ENCODE measurements around the gene SLC7A7.
"Not testable (repeated sequence)": the region's sequence is repeated elsewhere in the genome, so short reads cannot be mapped to it uniquely, and the experiment has no call there.

Gene SLC7A7

GRCh38 chr14:22814941-22815713 lies at the start of gene SLC7A7:
Gene SLC7A7 (minus strand): TSS chr14:22815435. CDS start chr14:22813398, 2,037 bp downstream.
- in situ Hi-C loops (cut with MboI; ENCODE audit: low sequenced_read_pairs): no loop called here

- in situ Hi-C loops (cut with MboI; ENCODE audit: low sequenced_read_pairs): no loop called here
These were observed 49.7 kb upstream of the SLC7A7 start for GRCh38 chr14:22864979-22865378.

DNA sequence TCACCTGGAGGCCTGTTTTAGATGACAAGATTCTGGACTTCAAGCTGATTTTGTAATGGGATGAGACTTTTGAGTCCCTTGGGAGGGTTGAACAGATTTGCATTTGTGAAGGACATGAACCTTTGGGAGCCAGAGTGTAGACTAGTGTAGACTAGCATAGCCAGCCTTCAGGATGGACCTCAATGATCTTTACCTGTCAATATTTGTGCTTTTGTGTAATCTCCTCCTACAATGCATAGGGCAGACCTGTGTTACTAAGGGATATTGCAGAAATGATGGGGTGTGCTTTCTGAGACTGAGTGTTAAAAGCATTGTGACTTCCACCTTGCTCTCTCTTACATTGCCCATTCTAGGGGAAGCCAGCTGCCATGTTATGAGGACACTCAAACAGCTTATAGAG lies 46.4 kb upstream of the SLC7A7 start:
- in situ Hi-C loops (cut with MboI; ENCODE audit: low sequenced_read_pairs): no loop called here

GRCh38 chr14:22860377-22860776 lies 45.1 kb upstream of the SLC7A7 start:
- in situ Hi-C loops (cut with MboI; ENCODE audit: low sequenced_read_pairs): not testable (repeated sequence)

DNA sequence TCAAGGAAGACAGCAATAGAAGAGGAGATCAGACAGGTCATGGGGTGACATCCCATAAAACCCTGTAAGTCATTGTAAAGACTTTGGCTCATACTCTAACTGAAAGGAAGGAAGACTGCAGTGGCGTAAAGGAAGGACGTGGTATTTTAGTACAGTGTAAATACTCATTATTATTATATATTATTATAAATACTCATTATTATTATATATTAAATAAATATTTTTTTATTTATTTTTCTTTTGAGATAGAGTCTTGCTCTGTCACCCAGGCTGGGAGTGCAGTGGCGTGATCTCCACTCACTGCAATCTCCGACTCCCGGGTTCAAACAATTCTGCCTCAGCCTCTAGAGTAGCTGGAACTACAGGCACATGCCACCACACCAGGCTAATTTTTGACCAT lies 41.2 kb upstream of the SLC7A7 start:
- in situ Hi-C loops (cut with MboI; ENCODE audit: low sequenced_read_pairs): no loop called here

DNA sequence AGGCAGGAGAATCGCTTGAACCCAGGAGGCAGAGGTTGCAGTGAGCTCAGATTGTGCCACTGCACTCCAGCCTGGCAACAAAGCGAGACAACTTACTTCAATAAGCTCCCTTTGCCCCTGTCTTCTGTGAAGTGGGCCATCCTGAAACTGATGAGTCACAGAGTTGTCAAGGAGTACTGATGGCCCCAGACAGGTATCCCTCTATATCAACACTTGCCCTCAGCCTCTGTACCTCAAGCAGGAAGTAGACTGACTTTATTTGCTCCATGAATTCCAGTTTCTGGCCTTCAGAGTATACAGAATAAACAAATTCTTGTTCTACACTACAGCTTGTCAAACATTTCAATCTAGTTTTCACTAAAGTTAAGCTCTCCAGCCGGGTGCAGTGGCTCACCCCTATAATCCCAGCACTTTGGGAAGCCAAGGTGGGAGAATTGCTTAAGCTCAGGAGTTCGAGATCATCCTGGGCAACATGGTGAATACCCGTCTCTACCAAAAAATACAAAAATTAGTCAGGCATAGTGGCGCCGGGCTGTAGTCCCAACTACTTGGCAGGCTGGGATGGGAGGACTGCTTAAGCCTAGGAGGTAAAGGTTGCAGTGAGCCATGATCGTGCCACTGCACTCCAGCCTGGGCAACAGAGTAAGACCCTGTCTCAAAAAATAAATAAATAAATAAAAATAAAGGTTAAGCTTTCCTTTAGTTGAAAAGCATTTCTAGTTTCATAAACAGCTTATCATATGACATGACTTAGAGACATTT lies 39.9 kb upstream of the SLC7A7 start:
- in situ Hi-C loops (cut with MboI; ENCODE audit: low sequenced_read_pairs): no loop called here

GRCh38 chr14:22854296-22854695 lies 39.1 kb upstream of the SLC7A7 start:
- in situ Hi-C loops (cut with MboI; ENCODE audit: low sequenced_read_pairs): not testable (repeated sequence)

- in situ Hi-C loops (cut with MboI; ENCODE audit: low sequenced_read_pairs): no loop called here
These were observed 37.9 kb upstream of the SLC7A7 start for GRCh38 chr14:22852940-22853767.

GRCh38 chr14:22852599-22852939 lies 37.3 kb upstream of the SLC7A7 start:
- in situ Hi-C loops (cut with MboI; ENCODE audit: low sequenced_read_pairs): no loop called here

DNA sequence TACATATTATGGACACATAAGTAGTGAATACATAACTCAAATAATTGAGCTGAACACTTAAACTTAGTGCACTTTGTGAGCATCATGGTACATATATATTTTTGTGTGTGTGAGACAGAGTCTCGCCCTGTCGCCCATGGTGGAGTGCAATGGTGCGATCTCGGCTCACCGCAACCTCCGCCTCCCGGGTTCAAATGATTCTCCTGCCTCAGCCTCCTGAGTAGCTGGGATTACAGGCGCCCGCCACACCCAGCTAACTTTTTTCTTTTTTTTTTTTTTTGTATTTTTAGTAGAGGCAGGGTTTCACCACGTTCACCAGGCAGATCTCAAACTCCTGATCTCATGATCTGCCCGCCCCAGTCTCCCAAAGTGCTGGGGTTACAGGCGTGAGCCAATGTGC lies 36.9 kb upstream of the SLC7A7 start:
- in situ Hi-C loops (cut with MboI; ENCODE audit: low sequenced_read_pairs): not testable (repeated sequence)

GRCh38 chr14:22850944-22851764 lies 35.9 kb upstream of the SLC7A7 start:
- in situ Hi-C loops (cut with MboI; ENCODE audit: low sequenced_read_pairs): no loop called here

DNA sequence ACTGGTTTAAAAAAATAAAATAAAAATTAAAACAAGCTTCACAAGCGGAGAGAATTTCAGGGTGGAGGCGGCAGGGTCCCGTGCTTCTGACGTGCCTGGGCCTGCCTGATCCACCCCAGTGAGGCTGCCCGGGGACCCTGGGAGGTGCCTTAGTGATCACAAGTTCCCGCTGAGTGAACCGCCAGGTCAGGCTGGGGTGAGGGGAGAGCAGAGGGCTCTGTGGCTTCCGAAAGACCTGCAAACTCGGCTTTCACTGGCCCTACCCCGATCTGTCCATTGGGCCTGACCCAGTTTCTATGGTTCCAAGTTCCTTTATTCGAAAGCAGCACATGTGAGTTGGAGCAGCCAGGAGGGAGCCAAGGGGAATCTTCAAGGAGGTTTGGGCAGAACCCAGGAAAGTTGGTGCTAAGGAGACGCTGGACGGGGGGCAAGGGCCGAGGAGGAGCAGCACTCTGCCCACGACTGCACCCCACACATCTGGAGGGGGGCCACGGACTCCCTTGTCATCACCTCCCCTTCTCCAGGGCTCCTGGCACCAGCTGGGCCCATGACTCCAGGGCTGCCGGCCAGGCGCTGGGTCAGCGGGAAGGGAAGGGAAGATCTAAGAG lies 34.1 kb upstream of the SLC7A7 start:
- in situ Hi-C loops (cut with MboI; ENCODE audit: low sequenced_read_pairs): no loop called here

DNA sequence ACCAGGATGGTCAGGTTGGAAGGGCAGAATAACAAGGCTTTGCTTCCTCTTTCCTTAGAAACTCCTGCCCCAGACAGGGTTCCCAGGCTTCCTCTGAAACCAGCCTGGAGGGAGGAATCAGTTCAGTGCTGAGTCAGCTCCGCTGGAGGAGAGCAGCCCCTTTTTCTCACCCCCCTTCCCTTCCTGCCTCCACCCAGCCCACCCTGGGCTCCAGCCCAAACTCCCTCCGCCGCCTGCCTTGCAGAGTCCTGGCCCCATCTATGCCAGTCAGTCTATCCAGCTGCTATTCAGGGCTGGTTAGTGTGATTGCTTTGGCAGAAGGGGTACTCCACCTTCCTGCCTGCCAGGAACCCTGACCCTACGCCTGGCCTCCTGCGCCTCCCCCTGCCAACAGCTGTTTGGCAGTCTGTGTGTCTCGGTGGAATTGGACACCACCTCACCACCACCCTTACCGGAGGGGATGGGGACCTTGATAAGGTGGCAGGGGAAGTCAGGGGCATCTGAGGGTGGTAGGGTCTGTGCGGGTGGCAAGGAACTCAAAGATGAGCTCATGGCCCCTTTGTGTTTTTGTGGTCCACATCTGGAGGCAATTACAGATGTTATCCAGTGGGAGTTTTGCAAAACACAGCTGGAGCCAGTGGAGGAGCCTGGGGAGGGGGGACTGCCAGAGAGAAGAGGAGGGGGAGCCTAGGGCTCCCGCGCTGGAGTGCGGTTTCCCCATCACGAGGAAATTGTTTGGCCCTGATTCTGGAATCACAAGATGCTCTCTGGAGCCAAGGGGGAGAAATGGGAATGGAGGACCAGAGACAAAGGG lies 33.3 kb upstream of the SLC7A7 start:
- in situ Hi-C loops (cut with MboI; ENCODE audit: low sequenced_read_pairs): no loop called here

DNA sequence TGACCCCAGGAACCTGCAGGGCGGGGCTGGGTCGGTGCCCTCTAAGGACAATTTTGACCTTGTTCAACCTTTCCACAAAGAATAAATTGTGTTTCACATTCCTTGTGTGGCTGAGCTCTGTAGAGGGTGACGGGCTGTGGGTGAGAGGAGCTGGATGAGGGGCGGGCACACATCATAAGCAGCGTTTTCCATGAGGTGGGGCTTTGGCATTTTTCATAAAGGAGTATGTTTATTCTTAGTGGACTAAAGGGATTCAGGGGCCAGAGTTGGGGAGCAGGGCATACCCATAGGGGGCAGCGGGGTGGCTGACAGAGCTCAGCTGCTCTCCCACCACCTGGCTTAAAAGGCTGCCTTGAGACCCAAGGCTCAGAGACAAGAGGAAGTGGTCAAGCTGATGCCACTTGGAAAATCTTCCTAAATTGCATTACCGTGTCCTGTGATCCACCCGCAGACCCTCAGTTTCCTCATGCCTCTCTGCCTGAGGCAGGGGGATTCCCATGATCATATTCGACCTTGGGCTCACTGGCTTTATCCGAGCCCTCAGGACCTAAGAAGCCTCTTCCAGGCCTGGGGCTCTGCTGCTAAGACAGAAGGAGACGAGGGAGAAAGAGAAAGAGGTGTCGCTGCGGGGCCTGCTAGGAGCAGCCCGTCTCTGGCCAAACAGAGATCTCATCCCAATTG lies 32.6 kb upstream of the SLC7A7 start:
- in situ Hi-C loops (cut with MboI; ENCODE audit: low sequenced_read_pairs): no loop called here

- in situ Hi-C loops (cut with MboI; ENCODE audit: low sequenced_read_pairs): no loop called here
These were observed 31.6 kb upstream of the SLC7A7 start for GRCh38 chr14:22846811-22847307.

GRCh38 chr14:22845821-22846625 lies 30.8 kb upstream of the SLC7A7 start:
- in situ Hi-C loops (cut with MboI; ENCODE audit: low sequenced_read_pairs): no loop called here

DNA sequence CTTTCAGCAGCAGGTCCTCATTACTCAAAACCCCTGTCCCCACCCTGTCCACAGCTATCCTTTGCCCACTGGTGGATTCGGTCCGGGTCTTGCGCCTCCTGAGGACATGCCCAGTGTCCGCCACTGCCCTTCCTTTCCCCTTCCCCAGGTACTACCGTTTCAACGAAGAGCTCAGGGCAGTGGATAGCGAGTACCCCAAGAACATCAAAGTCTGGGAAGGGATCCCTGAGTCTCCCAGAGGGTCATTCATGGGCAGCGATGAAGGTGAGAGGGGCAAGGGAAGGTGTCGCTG lies 29.8 kb upstream of the SLC7A7 start:
- in situ Hi-C loops (cut with MboI; ENCODE audit: low sequenced_read_pairs): no loop called here

Data from hTERT RPE-1 (cell line).